ENCODE data around the gene REV1.

Gene REV1

GRCh38 chr2:99399063-99399462 lies 90.8 kb downstream of the REV1 start:
- ATAC-seq = peak; percentile 26; the same call in 1 of the 3 replicates
- TF ChIP-seq TCF4 (CRISPR knock-in tag; IDR thresholded peaks at IDR 0.05; ENCODE audit: borderline replicate concordance) (peak; percentile 48; the same call in 1 of the 2 replicates), SNAI2 (CRISPR knock-in tag; IDR thresholded peaks at IDR 0.05) (no peak), ZNF8 (CRISPR knock-in tag; IDR thresholded peaks at IDR 0.05) (no peak), ARNTL (CRISPR knock-in tag; IDR thresholded peaks at IDR 0.05; ENCODE audit: borderline replicate concordance, low read depth) (no peak), CSDC2 (CRISPR knock-in tag; IDR thresholded peaks at IDR 0.05) (no peak)

- TF ChIP-seq RARB (CRISPR knock-in tag; IDR thresholded peaks at IDR 0.05) (no peak), TSHZ2 (CRISPR knock-in tag; IDR thresholded peaks at IDR 0.05) (no peak), BACH2 (CRISPR knock-in tag; IDR thresholded peaks at IDR 0.05; ENCODE audit: borderline replicate concordance) (no peak), ARNTL (CRISPR knock-in tag; IDR thresholded peaks at IDR 0.05; ENCODE audit: borderline replicate concordance, low read depth) (no peak), ZFP3 (CRISPR knock-in tag; IDR thresholded peaks at IDR 0.05) (no peak), ZC3H10 (CRISPR knock-in tag; IDR thresholded peaks at IDR 0.05) (no peak), SNAI2 (CRISPR knock-in tag; IDR thresholded peaks at IDR 0.05) (no peak), ZNF70 (CRISPR knock-in tag; IDR thresholded peaks at IDR 0.05) (no peak), ZFP30 (CRISPR knock-in tag; IDR thresholded peaks at IDR 0.05) (no peak), TCF4 (CRISPR knock-in tag; IDR thresholded peaks at IDR 0.05; ENCODE audit: borderline replicate concordance) (no peak), CREB5 (CRISPR knock-in tag; IDR thresholded peaks at IDR 0.05; ENCODE audit: low read depth) (no peak), TOX (CRISPR knock-in tag; IDR thresholded peaks at IDR 0.05; ENCODE audit: borderline replicate concordance) (no peak)
- TF ChIP-seq, protein P1, sequence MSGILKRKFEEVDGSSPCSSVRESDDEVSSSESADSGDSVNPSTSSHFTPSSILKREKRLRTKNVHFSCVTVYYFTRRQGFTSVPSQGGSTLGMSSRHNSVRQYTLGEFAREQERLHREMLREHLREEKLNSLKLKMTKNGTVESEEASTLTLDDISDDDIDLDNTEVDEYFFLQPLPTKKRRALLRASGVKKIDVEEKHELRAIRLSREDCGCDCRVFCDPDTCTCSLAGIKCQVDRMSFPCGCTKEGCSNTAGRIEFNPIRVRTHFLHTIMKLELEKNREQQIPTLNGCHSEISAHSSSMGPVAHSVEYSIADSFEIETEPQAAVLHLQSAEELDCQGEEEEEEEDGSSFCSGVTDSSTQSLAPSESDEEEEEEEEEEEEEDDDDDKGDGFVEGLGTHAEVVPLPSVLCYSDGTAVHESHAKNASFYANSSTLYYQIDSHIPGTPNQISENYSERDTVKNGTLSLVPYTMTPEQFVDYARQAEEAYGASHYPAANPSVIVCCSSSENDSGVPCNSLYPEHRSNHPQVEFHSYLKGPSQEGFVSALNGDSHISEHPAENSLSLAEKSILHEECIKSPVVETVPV (CRISPR knock-in tag; IDR thresholded peaks at IDR 0.05) = no peak
- TF ChIP-seq, protein P2, sequence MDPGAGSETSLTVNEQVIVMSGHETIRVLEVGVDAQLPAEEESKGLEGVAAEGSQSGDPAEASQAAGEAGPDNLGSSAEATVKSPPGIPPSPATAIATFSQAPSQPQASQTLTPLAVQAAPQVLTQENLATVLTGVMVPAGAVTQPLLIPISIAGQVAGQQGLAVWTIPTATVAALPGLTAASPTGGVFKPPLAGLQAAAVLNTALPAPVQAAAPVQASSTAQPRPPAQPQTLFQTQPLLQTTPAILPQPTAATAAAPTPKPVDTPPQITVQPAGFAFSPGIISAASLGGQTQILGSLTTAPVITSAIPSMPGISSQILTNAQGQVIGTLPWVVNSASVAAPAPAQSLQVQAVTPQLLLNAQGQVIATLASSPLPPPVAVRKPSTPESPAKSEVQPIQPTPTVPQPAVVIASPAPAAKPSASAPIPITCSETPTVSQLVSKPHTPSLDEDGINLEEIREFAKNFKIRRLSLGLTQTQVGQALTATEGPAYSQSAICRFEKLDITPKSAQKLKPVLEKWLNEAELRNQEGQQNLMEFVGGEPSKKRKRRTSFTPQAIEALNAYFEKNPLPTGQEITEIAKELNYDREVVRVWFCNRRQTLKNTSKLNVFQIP (CRISPR knock-in tag; IDR thresholded peaks at IDR 0.05; ENCODE audit: borderline replicate concordance, low read depth) = no peak
- no peak for ATAC-seq
Measured at GRCh38 chr2:99398303-99398702, 91.5 kb downstream of the REV1 start.

GRCh38 chr2:99397266-99397920 lies 92.4 kb downstream of the REV1 start:
- no peak for ATAC-seq
- TF ChIP-seq CREB5 (CRISPR knock-in tag; IDR thresholded peaks at IDR 0.05; ENCODE audit: low read depth) (no peak), ZC3H10 (CRISPR knock-in tag; IDR thresholded peaks at IDR 0.05) (no peak), TCF4 (CRISPR knock-in tag; IDR thresholded peaks at IDR 0.05; ENCODE audit: borderline replicate concordance) (no peak), TSHZ2 (CRISPR knock-in tag; IDR thresholded peaks at IDR 0.05) (no peak), ARNTL (CRISPR knock-in tag; IDR thresholded peaks at IDR 0.05; ENCODE audit: borderline replicate concordance, low read depth) (no peak), ZNF565 (CRISPR knock-in tag; conservative IDR thresholded peaks at IDR 0.05; ENCODE audit: low read depth) (no peak), ZNF8 (CRISPR knock-in tag; IDR thresholded peaks at IDR 0.05) (no peak), ZFP30 (CRISPR knock-in tag; IDR thresholded peaks at IDR 0.05) (no peak), ISL1 (CRISPR knock-in tag; IDR thresholded peaks at IDR 0.05) (no peak), ESRRG (CRISPR knock-in tag; IDR thresholded peaks at IDR 0.05) (no peak), CSDC2 (CRISPR knock-in tag; IDR thresholded peaks at IDR 0.05) (no peak), BACH2 (CRISPR knock-in tag; IDR thresholded peaks at IDR 0.05; ENCODE audit: borderline replicate concordance) (no peak), RARB (CRISPR knock-in tag; IDR thresholded peaks at IDR 0.05) (no peak)
- TF ChIP-seq, protein P3, sequence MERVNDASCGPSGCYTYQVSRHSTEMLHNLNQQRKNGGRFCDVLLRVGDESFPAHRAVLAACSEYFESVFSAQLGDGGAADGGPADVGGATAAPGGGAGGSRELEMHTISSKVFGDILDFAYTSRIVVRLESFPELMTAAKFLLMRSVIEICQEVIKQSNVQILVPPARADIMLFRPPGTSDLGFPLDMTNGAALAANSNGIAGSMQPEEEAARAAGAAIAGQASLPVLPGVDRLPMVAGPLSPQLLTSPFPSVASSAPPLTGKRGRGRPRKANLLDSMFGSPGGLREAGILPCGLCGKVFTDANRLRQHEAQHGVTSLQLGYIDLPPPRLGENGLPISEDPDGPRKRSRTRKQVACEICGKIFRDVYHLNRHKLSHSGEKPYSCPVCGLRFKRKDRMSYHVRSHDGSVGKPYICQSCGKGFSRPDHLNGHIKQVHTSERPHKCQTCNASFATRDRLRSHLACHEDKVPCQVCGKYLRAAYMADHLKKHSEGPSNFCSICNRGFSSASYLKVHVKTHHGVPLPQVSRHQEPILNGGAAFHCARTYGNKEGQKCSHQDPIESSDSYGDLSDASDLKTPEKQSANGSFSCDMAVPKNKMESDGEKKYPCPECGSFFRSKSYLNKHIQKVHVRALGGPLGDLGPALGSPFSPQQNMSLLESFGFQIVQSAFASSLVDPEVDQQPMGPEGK (CRISPR knock-in tag; IDR thresholded peaks at IDR 0.05; ENCODE audit: borderline replicate concordance) = no peak
- TF ChIP-seq, protein P2 (CRISPR knock-in tag; IDR thresholded peaks at IDR 0.05; ENCODE audit: borderline replicate concordance, low read depth) = no peak
